Endometrium (tissue), 2 donors: ENCODE measurements around the gene MBTPS1.

ENCODE experiments used
- FAIRE-seq: peaks from 2 replicates; lab custom pipeline; 2012; peaks lifted over from hg19 to GRCh38; lab: Jason Lieb, UNC
- donor health status: control.
- donor health status: control.

The MBTPS1 gene

GRCh38 chr16:84034516-84034915 lies 82.2 kb downstream of the MBTPS1 start:
- FAIRE-seq = no peak

- FAIRE-seq = no peak
Measured at GRCh38 chr16:84033251-84034195, 83.2 kb downstream of the MBTPS1 start.

GRCh38 chr16:84032458-84033178 lies 84.1 kb downstream of the MBTPS1 start:
- FAIRE-seq = no peak

- no peak for FAIRE-seq
Measured at GRCh38 chr16:84031556-84031955, 85.2 kb downstream of the MBTPS1 start.

- no peak for FAIRE-seq
Measured at GRCh38 chr16:84029297-84030047, 87.3 kb downstream of the MBTPS1 start.

- FAIRE-seq = no peak
Measured at GRCh38 chr16:84027625-84028024, 89.1 kb downstream of the MBTPS1 start.

- no peak for FAIRE-seq
Measured at GRCh38 chr16:84026606-84027005, 90.1 kb downstream of the MBTPS1 start.

- no peak for FAIRE-seq
Measured at GRCh38 chr16:84024854-84025253, 91.9 kb downstream of the MBTPS1 start.

GRCh38 chr16:84022644-84023043 lies 94.1 kb downstream of the MBTPS1 start:
- FAIRE-seq = no peak

GRCh38 chr16:84021488-84021887 lies 95.3 kb downstream of the MBTPS1 start:
- no peak for FAIRE-seq

- no peak for FAIRE-seq
Measured at GRCh38 chr16:84020353-84020752, 96.4 kb downstream of the MBTPS1 start.

- no peak for FAIRE-seq
Measured at GRCh38 chr16:84018710-84019109, 98.0 kb downstream of the MBTPS1 start.

GRCh38 chr16:84016477-84016876 lies 100.3 kb downstream of the MBTPS1 start:
- FAIRE-seq = no peak

GRCh38 chr16:84015399-84015798 lies 101.3 kb downstream of the MBTPS1 start:
- no peak for FAIRE-seq

GRCh38 chr16:84014570-84015327 lies 102.0 kb downstream of the MBTPS1 start:
- no peak for FAIRE-seq

- FAIRE-seq = no peak
Measured at GRCh38 chr16:84013787-84014569, 102.8 kb downstream of the MBTPS1 start.

- FAIRE-seq = no peak
Measured at GRCh38 chr16:84009282-84009681, 107.5 kb downstream of the MBTPS1 start.

GRCh38 chr16:84007965-84008364 lies 108.8 kb downstream of the MBTPS1 start:
- FAIRE-seq = no peak

- no peak for FAIRE-seq
Measured at GRCh38 chr16:84007520-84007919, 109.2 kb downstream of the MBTPS1 start.

GRCh38 chr16:84005391-84005790 lies 111.4 kb downstream of the MBTPS1 start:
- FAIRE-seq = no peak

- FAIRE-seq = no peak
Measured at GRCh38 chr16:84004442-84004841, 112.3 kb downstream of the MBTPS1 start.
